Subcutaneous adipose tissue (tissue), 4 donors: ENCODE results near the gene LKAAEAR1. TPM values are rescaled to one million over a fixed set of nuclear protein-coding genes. Genes with fewer than 3 reads are reported as not detected.

Source experiments
- total RNA-seq, 4 donors: library from RNA; depleted of rRNA; stranded (reverse); fragments of >200 nt; gene quantifications; one replicate each; pipeline ENCODE4 v1.1.0, GENCODE V29; 2016
- TF ChIP-seq, protein P1 (sequence below): fragments of 450-650 bp; IDR thresholded peaks from one replicate; pipeline ENCODE4 v1.5.1; 2016; ENCODE audit warnings: low read depth, mild to moderate bottlenecking, control low read depth, antibody characterized with exemption, moderate library complexity

The LKAAEAR1 gene
- total RNA-seq, 4 donors from 2014 or later = not detected

GRCh38 chr20:64091770-64092169 is 7.6 kb upstream of the LKAAEAR1 start:
- TF ChIP-seq, protein P1, sequence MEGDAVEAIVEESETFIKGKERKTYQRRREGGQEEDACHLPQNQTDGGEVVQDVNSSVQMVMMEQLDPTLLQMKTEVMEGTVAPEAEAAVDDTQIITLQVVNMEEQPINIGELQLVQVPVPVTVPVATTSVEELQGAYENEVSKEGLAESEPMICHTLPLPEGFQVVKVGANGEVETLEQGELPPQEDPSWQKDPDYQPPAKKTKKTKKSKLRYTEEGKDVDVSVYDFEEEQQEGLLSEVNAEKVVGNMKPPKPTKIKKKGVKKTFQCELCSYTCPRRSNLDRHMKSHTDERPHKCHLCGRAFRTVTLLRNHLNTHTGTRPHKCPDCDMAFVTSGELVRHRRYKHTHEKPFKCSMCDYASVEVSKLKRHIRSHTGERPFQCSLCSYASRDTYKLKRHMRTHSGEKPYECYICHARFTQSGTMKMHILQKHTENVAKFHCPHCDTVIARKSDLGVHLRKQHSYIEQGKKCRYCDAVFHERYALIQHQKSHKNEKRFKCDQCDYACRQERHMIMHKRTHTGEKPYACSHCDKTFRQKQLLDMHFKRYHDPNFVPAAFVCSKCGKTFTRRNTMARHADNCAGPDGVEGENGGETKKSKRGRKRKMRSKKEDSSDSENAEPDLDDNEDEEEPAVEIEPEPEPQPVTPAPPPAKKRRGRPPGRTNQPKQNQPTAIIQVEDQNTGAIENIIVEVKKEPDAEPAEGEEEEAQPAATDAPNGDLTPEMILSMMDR = no peak

GRCh38 chr20:64091340-64091739 is 7.1 kb upstream of the LKAAEAR1 start:
- TF ChIP-seq, protein P1 = no peak

- TF ChIP-seq, protein P1 = no peak
Observed at GRCh38 chr20:64090165-64090564, 6.0 kb upstream of the LKAAEAR1 start.

DNA sequence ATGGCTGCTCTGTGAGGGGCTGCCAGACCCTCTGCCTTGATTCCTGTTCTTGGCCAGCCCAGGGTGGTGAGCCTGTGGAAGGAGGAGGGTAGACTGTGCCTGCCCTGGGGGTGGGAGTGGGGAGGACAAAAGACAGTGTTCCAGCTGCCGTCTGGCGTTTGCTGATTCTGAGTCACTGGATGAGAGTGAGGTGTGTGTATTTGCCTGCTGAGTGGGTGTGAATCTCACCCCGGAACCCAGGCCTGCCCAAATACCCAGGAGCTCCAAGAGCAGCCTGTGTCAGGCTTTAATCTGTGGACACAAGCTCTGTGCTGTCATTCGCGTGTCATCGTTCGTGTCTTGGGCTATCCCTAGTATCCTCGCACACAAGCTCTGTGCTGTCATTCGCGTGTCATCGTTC is 2.6 kb upstream of the LKAAEAR1 start:
- TF ChIP-seq, protein P1 = no peak

- TF ChIP-seq, protein P1 = no peak
Observed at GRCh38 chr20:64084685-64085152, 521 bp upstream of the LKAAEAR1 start.

DNA sequence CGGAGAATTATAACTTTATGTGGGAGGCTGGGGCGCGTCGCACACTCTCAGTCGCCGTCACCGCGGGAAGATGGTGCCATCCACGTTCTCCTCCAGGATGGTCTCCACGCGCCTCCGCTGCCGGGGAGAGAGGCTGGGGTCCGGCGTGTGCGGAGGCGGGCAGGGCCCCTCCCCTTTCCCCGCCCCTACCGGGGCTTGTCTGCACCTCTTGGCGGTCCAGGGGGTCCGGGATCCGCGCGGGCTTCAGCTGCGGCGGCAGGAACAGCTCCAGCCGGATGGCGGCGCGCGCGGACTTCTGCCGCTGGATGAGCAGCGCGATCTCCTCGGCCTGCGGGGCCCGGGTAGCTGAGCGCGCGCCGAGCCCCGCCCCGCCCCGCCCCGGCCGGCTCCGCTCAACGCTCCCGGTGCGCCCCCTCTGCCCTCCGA is 807 bp downstream of the LKAAEAR1 start:
- TF ChIP-seq, protein P1 = no peak

- TF ChIP-seq, protein P1 = no peak
Observed at GRCh38 chr20:64082820-64083377, 1.3 kb downstream of the LKAAEAR1 start.
